ENCODE results near the gene ZNF467. TPM values are rescaled to one million over a fixed set of nuclear protein-coding genes. Genes with fewer than 3 reads are reported as not detected.

The ZNF467 gene
- total RNA-seq, 4 donors from 2014 or later: 0.40 to 6.7 (median 4.8) TPM

GRCh38 chr7:149785983-149786382 is 12.6 kb upstream of the ZNF467 start:
- TF ChIP-seq POLR2A (IDR thresholded peaks at IDR 0.05) (no peak), CTCF (IDR thresholded peaks at IDR 0.05) (no peak), POLR2AphosphoS5 (IDR thresholded peaks at IDR 0.05) (no peak), EP300 (IDR thresholded peaks at IDR 0.05; ENCODE audit: low read depth) (no peak)
- intact Hi-C loops (cut with DNase I; ENCODE audit: low total_unique reads) (no loop called here), in situ Hi-C loops (cut with MboI; ENCODE audit: low pct_ligation_motif_present in 1 of 4, low pct_unique_long_range_greater_than_20kb in 1 of 4, low sequenced_read_pairs in 3 of 4) (no loop called here)
- DNase-seq: no peak
- H3K9me3 ChIP-seq: no peaks in the 10 kb centered on the region
- 82% methylated on average over 9 of the region's 9 CpGs; no CpG with 5 or more reads in 1 of the 2 donors for WGBS, 2 donors (ENCODE audit: low coverage in 1 of 2)
- no peaks in the 10 kb centered on the region for H3K36me3 ChIP-seq
- H3K27me3 ChIP-seq: peaks cover 39% of the 10 kb centered on the region
- no peak overlapping the region for H3K4me3 ChIP-seq
- no peak overlapping the region for H3K27ac ChIP-seq
- H3K4me1 ChIP-seq: peaks cover 0 to 4% (median 0%) of the 10 kb centered on the region in 4 donors

- in situ Hi-C loops (cut with MboI; ENCODE audit: low pct_ligation_motif_present in 1 of 4, low pct_unique_long_range_greater_than_20kb in 1 of 4, low sequenced_read_pairs in 3 of 4): no loop called here
- Histone ChIP-seq H3K27me3 (peaks cover 33% of the 10 kb centered on the region), H3K36me3 (no peaks in the 10 kb centered on the region), H3K4me1 (peaks cover 0 to 4% (median 0%) of the 10 kb centered on the region in 4 donors), H3K9me3 (no peaks in the 10 kb centered on the region), H3K4me3 (no peak overlapping the region), H3K27ac (no peak overlapping the region)
- no peak for DNase-seq
- WGBS, 2 donors (ENCODE audit: low coverage in 1 of 2): 92% methylated on average over 15 of the region's 15 CpGs; no CpG with 5 or more reads in 1 of the 2 donors
- intact Hi-C loops (cut with DNase I; ENCODE audit: low total_unique reads): no loop called here
- TF ChIP-seq CTCF (IDR thresholded peaks at IDR 0.05): no peak
Observed at GRCh38 chr7:149785402-149785801, 12.0 kb upstream of the ZNF467 start.

GRCh38 chr7:149784251-149784608 is 10.8 kb upstream of the ZNF467 start:
- intact Hi-C loops (cut with DNase I; ENCODE audit: low total_unique reads): no loop called here
- in situ Hi-C loops (cut with MboI; ENCODE audit: low pct_ligation_motif_present in 1 of 4, low pct_unique_long_range_greater_than_20kb in 1 of 4, low sequenced_read_pairs in 3 of 4): no loop called here

GRCh38 chr7:149783386-149784250 is 10.2 kb upstream of the ZNF467 start:
- Histone ChIP-seq H3K4me3 (no peak overlapping the region), H3K27ac (no peak overlapping the region), H3K4me1 (no peaks in the 10 kb centered on the region), H3K27me3 (peaks cover 15% of the 10 kb centered on the region), H3K36me3 (no peaks in the 10 kb centered on the region), H3K9me3 (no peaks in the 10 kb centered on the region)
- 47 to 73% methylated on average over 2 to 21 of the region's 22 CpGs for WGBS, 2 donors (ENCODE audit: low coverage in 1 of 2)
- DNase-seq: no peak
- in situ Hi-C loops (cut with MboI; ENCODE audit: low pct_ligation_motif_present in 1 of 4, low pct_unique_long_range_greater_than_20kb in 1 of 4, low sequenced_read_pairs in 3 of 4): no loop called here
- intact Hi-C loops (cut with DNase I; ENCODE audit: low total_unique reads): no loop called here
- TF ChIP-seq POLR2A (IDR thresholded peaks at IDR 0.05) (no peak), CTCF (IDR thresholded peaks at IDR 0.05) (no peak), EP300 (IDR thresholded peaks at IDR 0.05; ENCODE audit: low read depth) (no peak), POLR2AphosphoS5 (IDR thresholded peaks at IDR 0.05) (no peak)

More at GRCh38 chr7:149784251-149784608, 10.8 kb upstream of the ZNF467 start:
- no peak for TF ChIP-seq POLR2AphosphoS5 (IDR thresholded peaks at IDR 0.05)
- TF ChIP-seq CTCF (IDR thresholded peaks at IDR 0.05): no peak
- TF ChIP-seq POLR2A (IDR thresholded peaks at IDR 0.05): no peak
- no peak for TF ChIP-seq EP300 (IDR thresholded peaks at IDR 0.05; ENCODE audit: low read depth)
- DNase-seq: no peak
- WGBS, 2 donors (ENCODE audit: low coverage in 1 of 2): 39 to 53% methylated on average over 5 of the region's 5 CpGs
- Histone ChIP-seq H3K4me3 (no peak overlapping the region), H3K36me3 (no peaks in the 10 kb centered on the region), H3K27ac (no peak overlapping the region), H3K4me1 (no peaks in the 10 kb centered on the region), H3K27me3 (peaks cover 21% of the 10 kb centered on the region), H3K9me3 (no peaks in the 10 kb centered on the region)
